ENCODE data around the gene SZRD1. TPM values are rescaled to one million over a fixed set of nuclear protein-coding genes. Genes with fewer than 3 reads are reported as not detected.

Gene SZRD1
- total RNA-seq, 2 experiments from 2014 or later = 115 to 120 TPM

- ChIA-PET CTCF (no interaction called here), POLR2A (no interaction called here)
- Mint-ChIP-seq H3K36me3 (ENCODE audit: low read depth) (peaks cover 14% of the 10 kb centered on the region), H3K27me3 (no peaks in the 10 kb centered on the region), H3K27ac (no peak overlapping the region), H3K9me3 (no peaks in the 10 kb centered on the region), H3K4me3 (peak overlapping the region; percentile 54), H3K4me1 (ENCODE audit: low read depth) (peaks cover 42% of the 10 kb centered on the region)
- intact Hi-C loops (cut with DNase I, micrococcal nuclease) = no loop called here
- H3K9me3 ChIP-seq (ENCODE audit: control insufficient read depth in 1 of 2, insufficient read depth in 1 of 2, low read length in 2 of 2) = no peaks in the 10 kb centered on the region
- H3K36me3 ChIP-seq (ENCODE audit: insufficient read depth, low read length) = no peaks in the 10 kb centered on the region
- TF ChIP-seq CTCF (IDR thresholded peaks at IDR 0.05) = no peak
- DNase-seq (peak in 2 of 14 experiments; percentile 33 to 42), ATAC-seq (ENCODE audit: poor library complexity) (no peak)
- no peaks in the 10 kb centered on the region for H3K27me3 ChIP-seq (ENCODE audit: control insufficient read depth in 1 of 2, insufficient read depth in 2 of 2, low read length in 2 of 2)
- no peak overlapping the region for H3K27ac ChIP-seq (ENCODE audit: low read depth in 1 of 2, low read length in 2 of 2)
- no peak overlapping the region for H3K4me3 ChIP-seq (ENCODE audit: low read length)
- H3K4me1 ChIP-seq (ENCODE audit: insufficient read depth, low read length) = peaks cover 36% of the 10 kb centered on the region
These were observed 18.4 kb upstream of the SZRD1 start for GRCh38 chr1:16348414-16349182.

- CTCF ChIA-PET = interaction anchor here (1.9 kb wide), 1 partner anchor 13 kb away, joined by 9 read pairs; no protein-coding TSS in a partner anchor
- Mint-ChIP-seq H3K36me3 (ENCODE audit: low read depth) (peaks cover 14% of the 10 kb centered on the region), H3K4me3 (peak overlapping the region; percentile 63), H3K27me3 (no peaks in the 10 kb centered on the region), H3K9me3 (no peaks in the 10 kb centered on the region), H3K4me1 (ENCODE audit: low read depth) (peaks cover 42% of the 10 kb centered on the region), H3K27ac (no peak overlapping the region)
- no peaks in the 10 kb centered on the region for H3K9me3 ChIP-seq (ENCODE audit: control insufficient read depth in 1 of 2, insufficient read depth in 1 of 2, low read length in 2 of 2)
- no peaks in the 10 kb centered on the region for H3K36me3 ChIP-seq (ENCODE audit: insufficient read depth, low read length)
- POLR2A ChIA-PET = no interaction called here
- intact Hi-C loops (cut with DNase I, micrococcal nuclease) = loop anchor here in 1 of 2 experiments (5.0 kb wide), 5 partner anchors 92 to 823 kb away; partner anchors contain the start of genes DNAJC16, NECAP2 and SPEN
- H3K4me3 ChIP-seq (ENCODE audit: low read length) = no peak overlapping the region
- peaks cover 36% of the 10 kb centered on the region for H3K4me1 ChIP-seq (ENCODE audit: insufficient read depth, low read length)
- no peak overlapping the region for H3K27ac ChIP-seq (ENCODE audit: low read depth in 1 of 2, low read length in 2 of 2)
- no peak for DNase-seq
- no peak for TF ChIP-seq CTCF (IDR thresholded peaks at IDR 0.05)
- no peaks in the 10 kb centered on the region for H3K27me3 ChIP-seq (ENCODE audit: control insufficient read depth in 1 of 2, insufficient read depth in 2 of 2, low read length in 2 of 2)
- no peak for ATAC-seq (ENCODE audit: poor library complexity)
These were observed 17.1 kb upstream of the SZRD1 start for GRCh38 chr1:16349847-16350406.

- H3K4me1 ChIP-seq (ENCODE audit: insufficient read depth, low read length) = peaks cover 35% of the 10 kb centered on the region
- H3K27ac ChIP-seq (ENCODE audit: low read depth in 1 of 2, low read length in 2 of 2) = peak overlapping the region; percentile 83
- H3K27me3 Mint-ChIP-seq = no peaks in the 10 kb centered on the region
- POLR2A ChIA-PET = interaction anchor here (0.7 to 3.0 kb wide), 9 partner anchors 12 to 553 kb away, joined by 3 to 37 read pairs (median 4); partner anchors contain the start of genes NECAP2, SPEN and SZRD1
- H3K9me3 ChIP-seq (ENCODE audit: control insufficient read depth in 1 of 2, insufficient read depth in 1 of 2, low read length in 2 of 2) = no peaks in the 10 kb centered on the region
- peak overlapping the region; percentile 97 for H3K4me3 Mint-ChIP-seq
- no peaks in the 10 kb centered on the region for H3K36me3 ChIP-seq (ENCODE audit: insufficient read depth, low read length)
- H3K4me3 ChIP-seq (ENCODE audit: low read length) = peak overlapping the region; percentile 97
- ATAC-seq (ENCODE audit: poor library complexity) = no peak
- no peak for TF ChIP-seq CTCF (IDR thresholded peaks at IDR 0.05)
- H3K4me1 Mint-ChIP-seq (ENCODE audit: low read depth) = peaks cover 34% of the 10 kb centered on the region
- CTCF ChIA-PET = interaction anchor here (1.0 to 3.8 kb wide), 8 partner anchors 13 to 269 kb away, joined by 3 to 51 read pairs (median 4); partner anchors contain the start of gene NECAP2
- H3K27me3 ChIP-seq (ENCODE audit: control insufficient read depth in 1 of 2, insufficient read depth in 2 of 2, low read length in 2 of 2) = no peaks in the 10 kb centered on the region
- peak overlapping the region; percentile 93 for H3K27ac Mint-ChIP-seq
- peaks cover 9% of the 10 kb centered on the region for H3K36me3 Mint-ChIP-seq (ENCODE audit: low read depth)
- intact Hi-C loops (cut with DNase I, micrococcal nuclease) = loop anchor here in 1 of 2 experiments (5.0 kb wide), 5 partner anchors 91 to 824 kb away; partner anchors contain the start of genes DNAJC16, NECAP2 and SPEN
- peak in 2 of 14 experiments; percentile 7 to 34 for DNase-seq
- no peaks in the 10 kb centered on the region for H3K9me3 Mint-ChIP-seq
These were observed 15.5 kb upstream of the SZRD1 start for GRCh38 chr1:16351456-16351993.
